OCI-LY3 (cell line): Measurements from ENCODE around the gene CFAP251.

ENCODE experiments used
- CTCF ChIP-seq: fragments of 200-600, 300-600 bp; sonication (generic); IDR thresholded peaks from 2 replicates; pipeline ENCODE4 v1.5.1; 2014; ENCODE audit warnings: antibody characterized with exemption, low read length, low read depth
- EZH2phosphoT487 ChIP-seq: fragments of 200-600 bp; shearing (Covaris generic); IDR thresholded peaks from 2 replicates; pipeline ENCODE4 v1.6.1; 2018; ENCODE audit warnings: antibody characterized with exemption, mixed run types, low read depth

- TF ChIP-seq CTCF: peak; percentile 54
- no peak for TF ChIP-seq EZH2phosphoT487
Measured at GRCh38 chr12:121955258-121956237, 37.2 kb downstream of the CFAP251 start.
